GOT3 (cell line): ENCODE measurements around the gene SELP.
"Not testable (repeated sequence)": the region's sequence is repeated elsewhere in the genome, so short reads cannot be mapped to it uniquely, and the experiment has no call there.

Experiments used
- DNase-seq: peaks from one replicate; lab custom pipeline; 2025; ENCODE audit warnings: mixed read lengths; lab: John Stamatoyannopoulos, UW

Gene SELP

GRCh38 chr1:169630006-169630405 is at the start of gene SELP:
Gene SELP (minus strand): TSS chr1:169630124. CDS start chr1:169630074, 50 bp downstream.
- DNase-seq = no peak

GRCh38 chr1:169679692-169680091 is 49.8 kb upstream of the SELP start:
- DNase-seq = no peak

- no peak for DNase-seq
Measured at GRCh38 chr1:169676001-169676400, 46.1 kb upstream of the SELP start.

- no peak for DNase-seq
Measured at GRCh38 chr1:169670836-169671235, 40.9 kb upstream of the SELP start.

GRCh38 chr1:169670244-169670643 is 40.3 kb upstream of the SELP start:
- DNase-seq = not testable (repeated sequence)

- DNase-seq = not testable (repeated sequence)
Measured at GRCh38 chr1:169667699-169668596, 38.0 kb upstream of the SELP start.

GRCh38 chr1:169667227-169667639 is 37.3 kb upstream of the SELP start:
- not testable (repeated sequence) for DNase-seq

GRCh38 chr1:169662680-169663079 is 32.8 kb upstream of the SELP start:
- not testable (repeated sequence) for DNase-seq

- not testable (repeated sequence) for DNase-seq
Measured at GRCh38 chr1:169661066-169661465, 31.1 kb upstream of the SELP start.

- DNase-seq = not testable (repeated sequence)
Measured at GRCh38 chr1:169658777-169659176, 28.9 kb upstream of the SELP start.

GRCh38 chr1:169653873-169654272 is 23.9 kb upstream of the SELP start:
- DNase-seq = no peak

GRCh38 chr1:169651035-169651434 is 21.1 kb upstream of the SELP start:
- no peak for DNase-seq

GRCh38 chr1:169650551-169650950 is 20.6 kb upstream of the SELP start:
- no peak for DNase-seq

- DNase-seq = no peak
Measured at GRCh38 chr1:169648709-169649108, 18.8 kb upstream of the SELP start.

GRCh38 chr1:169648187-169648586 is 18.3 kb upstream of the SELP start:
- DNase-seq = no peak

GRCh38 chr1:169647512-169647911 is 17.6 kb upstream of the SELP start:
- no peak for DNase-seq

GRCh38 chr1:169644297-169644696 is 14.4 kb upstream of the SELP start:
- DNase-seq = no peak

- DNase-seq = no peak
Measured at GRCh38 chr1:169634877-169635276, 5.0 kb upstream of the SELP start.

GRCh38 chr1:169634145-169634544 is 4.2 kb upstream of the SELP start:
- no peak for DNase-seq

GRCh38 chr1:169631249-169631648 is 1.3 kb upstream of the SELP start:
- DNase-seq = no peak

- DNase-seq = no peak
Measured at GRCh38 chr1:169624912-169625311, 5.0 kb downstream of the SELP start.

GRCh38 chr1:169624122-169624521 is 5.8 kb downstream of the SELP start:
- DNase-seq = no peak

GRCh38 chr1:169623132-169623926 is 6.6 kb downstream of the SELP start:
- DNase-seq = no peak
